Endothelial cell of hepatic sinusoid (primary cell): Measurements from ENCODE around the gene MYO5B.
"Not testable (repeated sequence)": the region's sequence is repeated elsewhere in the genome, so short reads cannot be mapped to it uniquely, and the experiment has no call there.

Source experiments
- in situ Hi-C: cut with HindIII; loops from 2 replicates; pipeline ENCODE4 v1.10.0; 2017; ENCODE audit warnings: low sequenced_read_pairs

The MYO5B gene

DNA sequence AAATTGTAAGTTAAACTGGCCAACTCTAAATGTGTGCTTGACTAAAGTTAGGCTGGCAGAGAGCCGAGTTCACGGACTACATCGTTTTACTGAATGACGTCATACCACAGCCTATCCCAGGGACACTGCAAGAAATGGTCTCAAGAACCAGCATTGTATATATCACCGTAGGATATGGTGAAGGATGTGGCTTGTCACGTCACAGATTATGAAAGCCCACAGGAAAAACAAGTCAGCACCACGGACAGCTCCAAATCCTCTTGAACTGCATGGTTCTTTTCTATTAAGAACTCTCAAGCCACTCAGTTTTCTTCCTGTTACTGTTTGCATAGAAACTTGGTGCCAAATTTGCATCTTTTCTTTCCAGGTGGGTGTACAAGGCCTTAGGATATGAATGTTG is 296.5 kb downstream of the MYO5B start:
- in situ Hi-C loops: no loop called here

GRCh38 chr18:49894517-49895226 is 300.3 kb downstream of the MYO5B start:
- in situ Hi-C loops: no loop called here

DNA sequence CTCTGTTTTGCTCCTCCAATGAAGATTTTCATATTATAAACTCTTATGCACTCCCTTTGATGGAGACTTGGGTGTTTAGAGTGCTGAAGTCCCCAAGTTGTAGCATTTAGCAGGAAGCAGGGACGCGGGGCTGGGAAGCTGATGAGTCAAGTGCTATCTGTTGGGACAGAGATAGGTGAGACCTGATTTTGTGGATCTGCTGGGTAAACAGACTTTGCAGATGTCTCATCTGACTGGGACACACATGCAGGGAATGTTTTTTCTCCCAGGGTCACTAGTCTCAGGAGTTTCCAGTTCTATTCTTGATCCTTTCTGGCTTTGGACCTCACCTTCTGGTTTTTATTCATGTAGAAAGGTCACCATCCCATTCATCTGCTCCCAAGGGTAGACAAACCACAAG is 301.9 kb downstream of the MYO5B start:
- in situ Hi-C loops: no loop called here

- in situ Hi-C loops: no loop called here
Measured at GRCh38 chr18:49892148-49892924, 302.6 kb downstream of the MYO5B start.

- in situ Hi-C loops: no loop called here
Measured at GRCh38 chr18:49890041-49890440, 304.9 kb downstream of the MYO5B start.

DNA sequence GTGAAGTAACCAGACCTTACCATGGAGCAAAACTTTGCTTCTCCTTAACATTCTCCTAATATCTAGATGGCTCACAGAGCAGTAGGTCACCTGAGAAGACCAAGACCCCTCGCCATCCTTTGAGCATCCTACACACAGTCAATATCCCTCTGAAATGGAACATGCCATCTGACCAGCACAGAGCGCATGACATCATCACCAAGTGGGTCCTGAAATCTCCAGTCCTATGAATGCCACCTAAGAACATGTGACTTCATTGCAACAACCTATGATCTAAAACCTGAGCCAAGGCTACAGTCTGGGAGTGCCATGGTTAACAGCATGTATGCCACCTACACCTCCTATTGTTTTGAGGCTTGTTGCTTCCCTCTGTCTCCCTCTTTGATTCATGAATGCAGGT is 305.4 kb downstream of the MYO5B start:
- in situ Hi-C loops: not testable (repeated sequence)

DNA sequence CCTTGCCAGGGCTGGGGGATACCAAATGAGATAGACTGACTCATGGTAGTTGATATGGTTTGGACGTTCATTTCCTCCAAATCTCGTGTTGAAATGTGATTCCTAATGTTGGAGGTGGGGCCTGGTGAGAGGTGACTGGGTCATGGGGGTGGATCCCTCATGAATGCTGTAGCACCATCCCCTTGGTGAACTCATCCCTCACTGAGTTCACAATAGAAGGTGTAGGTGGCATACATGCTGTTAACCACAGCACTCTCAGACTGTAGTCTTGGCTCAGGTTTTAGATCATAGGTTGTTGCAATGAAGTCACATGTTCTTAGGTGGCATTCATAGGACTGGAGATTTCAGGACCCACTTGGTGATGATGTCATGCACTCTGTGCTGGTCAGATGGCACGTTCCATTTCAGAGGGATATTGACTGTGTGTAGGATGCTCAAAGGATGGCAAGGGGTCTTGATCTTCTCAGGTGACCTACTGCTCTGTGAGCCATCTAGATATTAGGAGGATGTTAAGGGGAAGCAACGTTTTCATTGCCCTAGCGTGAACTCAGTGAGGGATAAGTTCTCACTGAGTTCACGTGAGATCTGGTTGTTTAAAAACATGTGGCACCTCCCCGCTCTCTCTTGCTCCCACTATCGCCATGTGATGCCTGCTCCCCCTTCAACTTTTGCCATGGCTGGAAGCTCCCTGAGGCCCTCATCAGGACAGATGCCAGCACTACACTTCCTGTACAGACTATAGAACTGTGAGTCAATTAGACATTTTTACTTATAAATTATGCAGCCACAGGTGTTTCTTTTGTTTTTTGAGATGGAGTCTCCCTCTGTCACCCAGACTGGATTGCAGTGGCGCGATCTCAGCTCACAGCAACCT is 307.8 kb downstream of the MYO5B start:
- in situ Hi-C loops: no loop called here

DNA sequence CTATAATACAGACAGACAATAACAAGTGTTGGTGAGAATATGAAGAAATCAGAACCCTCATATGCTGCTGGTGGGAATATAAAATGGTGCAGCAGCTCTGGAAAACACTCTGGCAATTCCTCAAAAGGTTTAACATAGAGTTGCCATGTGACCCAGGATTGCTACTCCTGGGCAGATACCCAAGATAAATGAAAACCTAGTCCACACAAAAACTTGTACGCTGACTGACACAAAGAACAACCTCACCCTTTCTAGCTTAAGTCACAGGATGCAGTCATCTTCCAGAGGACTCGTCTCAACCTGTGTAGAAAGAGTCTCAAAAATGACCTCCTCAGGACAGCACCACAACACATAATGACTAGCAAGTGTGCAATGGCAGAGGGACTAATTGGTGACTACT is 310.0 kb downstream of the MYO5B start:
- in situ Hi-C loops: no loop called here

DNA sequence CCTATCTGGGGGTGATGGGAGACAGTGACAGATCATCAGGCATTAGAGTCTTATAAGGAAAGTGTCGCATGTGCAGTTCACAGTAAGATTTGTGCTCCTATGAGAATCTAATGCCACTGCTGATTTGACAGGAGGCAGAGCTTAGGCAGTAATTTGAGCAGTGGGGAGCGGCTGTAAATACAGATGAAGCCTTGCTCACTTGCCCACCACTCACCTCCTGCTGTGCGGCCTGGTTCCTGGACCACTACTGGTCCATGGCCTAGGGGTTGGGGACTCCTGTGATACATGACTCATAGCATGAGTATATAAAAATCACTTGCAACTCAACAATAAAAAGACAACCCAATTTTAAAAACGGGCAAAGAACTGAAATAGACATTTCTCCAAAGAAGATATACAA is 310.5 kb downstream of the MYO5B start:
- in situ Hi-C loops: no loop called here

DNA sequence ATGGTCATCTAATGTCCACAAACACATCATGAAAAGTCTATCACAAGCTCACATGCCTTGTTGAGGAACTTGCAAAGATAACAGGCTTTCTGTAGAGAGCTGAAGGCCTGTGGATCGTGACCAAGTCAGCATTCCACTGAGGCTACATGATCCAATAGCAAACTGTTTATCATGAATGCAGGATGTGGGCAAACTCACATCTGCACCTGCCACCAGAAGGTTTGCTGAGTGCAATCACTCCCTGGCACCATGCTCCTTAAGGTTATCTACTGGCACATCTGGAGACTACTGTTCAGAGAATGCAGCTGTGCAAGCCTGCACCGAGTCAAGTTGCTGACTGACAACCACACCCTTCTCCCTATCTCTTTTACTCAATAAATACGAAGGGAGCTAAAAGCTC is 314.3 kb downstream of the MYO5B start:
- in situ Hi-C loops: no loop called here

DNA sequence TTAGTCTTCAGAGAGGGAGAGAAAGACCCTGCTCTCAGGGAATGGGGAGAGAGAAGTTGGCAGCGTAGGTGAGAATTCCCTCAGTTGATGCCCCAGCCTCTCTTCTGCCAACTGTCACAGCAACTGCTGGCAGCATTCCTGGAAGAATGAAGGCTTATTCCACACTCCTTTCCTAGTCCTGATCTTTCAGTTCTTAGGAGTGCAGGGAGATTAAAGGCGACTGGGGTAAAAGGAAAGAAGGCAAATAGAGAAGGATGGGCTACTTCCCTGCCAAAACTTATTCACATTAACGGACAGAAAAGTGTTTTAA is 315.7 kb downstream of the MYO5B start:
- in situ Hi-C loops: no loop called here

GRCh38 chr18:49878567-49879270 is 316.2 kb downstream of the MYO5B start:
- in situ Hi-C loops: no loop called here

GRCh38 chr18:49878015-49878414 is 316.9 kb downstream of the MYO5B start:
- in situ Hi-C loops: no loop called here

DNA sequence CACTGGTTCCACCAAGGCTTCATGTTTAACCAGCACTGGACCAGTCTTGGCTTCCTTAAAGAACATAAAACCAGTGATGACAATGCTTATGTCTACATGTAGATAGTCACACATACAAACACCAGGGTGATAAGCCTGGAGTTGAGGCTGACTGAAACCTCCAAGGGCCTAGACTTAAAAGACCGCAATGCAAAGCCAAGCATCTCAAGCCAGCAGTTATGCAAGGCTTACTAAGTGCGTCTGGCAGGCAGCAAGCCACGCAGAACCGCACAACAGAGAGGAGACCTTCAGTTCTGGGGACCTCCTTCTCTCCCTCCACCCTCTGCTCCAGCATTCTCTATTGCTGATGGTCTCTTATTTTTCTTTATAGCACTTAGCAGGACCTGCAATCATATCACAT is 318.4 kb downstream of the MYO5B start:
- in situ Hi-C loops: no loop called here

- in situ Hi-C loops: no loop called here
Measured at GRCh38 chr18:49875783-49876182, 319.2 kb downstream of the MYO5B start.

GRCh38 chr18:49875155-49875554 is 319.8 kb downstream of the MYO5B start:
- in situ Hi-C loops: no loop called here

DNA sequence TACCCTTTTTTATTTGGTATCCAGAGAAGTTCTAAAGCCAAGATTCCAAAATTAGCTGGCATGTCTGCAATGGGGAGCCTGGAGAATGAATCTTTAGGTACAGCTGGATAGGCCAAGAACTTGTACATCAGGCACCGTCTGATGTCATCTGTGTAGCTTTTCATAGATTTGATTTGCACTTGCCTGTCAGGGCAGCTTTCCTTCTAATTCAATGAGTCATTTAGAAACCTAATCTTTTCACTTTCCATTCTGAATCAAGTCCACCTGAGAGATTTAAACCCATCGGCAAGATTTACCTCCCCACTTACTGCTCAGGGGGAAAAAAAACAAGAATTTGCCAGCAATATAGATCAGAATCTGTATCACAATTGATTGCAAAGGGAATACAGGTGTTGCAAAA is 320.7 kb downstream of the MYO5B start:
- in situ Hi-C loops: no loop called here

GRCh38 chr18:49869354-49869753 is 325.6 kb downstream of the MYO5B start:
- in situ Hi-C loops: no loop called here

- in situ Hi-C loops: no loop called here
Measured at GRCh38 chr18:49866680-49867079, 328.3 kb downstream of the MYO5B start.

- in situ Hi-C loops: no loop called here
Measured at GRCh38 chr18:49865401-49865800, 329.5 kb downstream of the MYO5B start.
